Karpas-422 (cell line): ENCODE results near the gene NR2F2. TPM values are rescaled to one million over a fixed set of nuclear protein-coding genes. Genes with fewer than 3 reads are reported as not detected.

Experiments used
- DNase-seq: peaks from one replicate; pipeline ENCODE4 v3.0.0-alpha.2; 2015
- H2AFZ ChIP-seq: fragments of 200-600 bp; sonication (generic); 2 replicates; pipeline ENCODE4 v1.6.1; 2014; ENCODE audit warnings: antibody characterized with exemption, low read length, mixed read lengths
- H3K27ac ChIP-seq: fragments of 200-600 bp; sonication (generic); 2 replicates; pipeline ENCODE4 v1.5.1; 2014; ENCODE audit warnings: mild to moderate bottlenecking, low read length, moderate library complexity
- H3K27me3 ChIP-seq: fragments of 200-600 bp; sonication (generic); 2 replicates; pipeline ENCODE4 v1.6.1; 2014; ENCODE audit warnings: low read length, mixed read lengths
- H3K36me3 ChIP-seq: fragments of 200-600 bp; sonication (generic); 2 replicates; pipeline ENCODE4 v1.6.1; 2014; ENCODE audit warnings: low read length, mixed read lengths; ENCODE audit not compliant: insufficient read depth
- H3K4me1 ChIP-seq: fragments of 200-600 bp; sonication (generic); 2 replicates; pipeline ENCODE4 v1.6.1; 2014; ENCODE audit warnings: mild to moderate bottlenecking, low read length, mixed read lengths
- H3K4me2 ChIP-seq: fragments of 200-600 bp; sonication (generic); 2 replicates; pipeline ENCODE4 v1.6.1; 2014; ENCODE audit warnings: low read length, low read depth, mild to moderate bottlenecking; ENCODE audit not compliant: poor library complexity, severe bottlenecking
- H3K4me3 ChIP-seq: fragments of 200-600 bp; sonication (generic); 2 replicates; pipeline ENCODE4 v1.5.1; 2014; ENCODE audit warnings: mild to moderate bottlenecking, antibody characterized with exemption, low read length, mixed read lengths
- H3K79me2 ChIP-seq: fragments of 200-600 bp; sonication (generic); 2 replicates; pipeline ENCODE4 v1.6.1; 2014; ENCODE audit warnings: mild to moderate bottlenecking, low read length, mixed read lengths
- H3K9ac ChIP-seq: fragments of 200-600 bp; sonication (generic); 2 replicates; pipeline ENCODE4 v1.6.0; 2014; ENCODE audit warnings: low read length
- H3K9me2 ChIP-seq: fragments of 200-600 bp; sonication (generic), shearing (Covaris generic); replicated peaks from 2 replicates; pipeline ENCODE4 v1.6.0; 2014; ENCODE audit warnings: mild to moderate bottlenecking, low read length, moderate library complexity; ENCODE audit not compliant: insufficient read depth
- H3K9me3 ChIP-seq: fragments of 300-700, 200-600 bp; sonication (generic); 2 replicates; pipeline ENCODE4 v1.6.1; 2014; ENCODE audit warnings: low read length, mixed read lengths
- H4K20me1 ChIP-seq: fragments of 200-600 bp; sonication (generic); 2 replicates; pipeline ENCODE4 v1.6.1; 2014; ENCODE audit warnings: mild to moderate bottlenecking, antibody characterized with exemption, low read length, low read depth; ENCODE audit not compliant: insufficient read depth
- total RNA-seq: library from RNA; depleted of rRNA; stranded (reverse); fragments of >200 nt; shearing (Covaris generic); gene quantifications from 2 replicates; pipeline ENCODE4 v1.2.3, GENCODE V29; 2014; ENCODE audit warnings: low replicate concordance

Gene NR2F2
- total RNA-seq, 1 experiment from 2014 or later, result not detected

- no peak for DNase-seq
- H3K9ac ChIP-seq, result no peak overlapping the region
- H3K36me3 ChIP-seq, result no peaks in the 10 kb centered on the region
- H3K9me2 ChIP-seq, result no peaks in the 10 kb centered on the region
- no peak overlapping the region for H3K4me3 ChIP-seq
- H4K20me1 ChIP-seq, result no peaks in the 10 kb centered on the region
- no peaks in the 10 kb centered on the region for H3K79me2 ChIP-seq
- H3K27ac ChIP-seq, result no peak overlapping the region
- no peak overlapping the region for H3K4me2 ChIP-seq
- H3K9me3 ChIP-seq, result peaks cover 50% of the 10 kb centered on the region
- no peaks in the 10 kb centered on the region for H3K4me1 ChIP-seq
- H2AFZ ChIP-seq, result no peak overlapping the region
- no peaks in the 10 kb centered on the region for H3K27me3 ChIP-seq
These were observed 19.1 kb upstream of the NR2F2 start for GRCh38 chr15:96311256-96311955.

GRCh38 chr15:96311956-96312294 lies 18.6 kb upstream of the NR2F2 start:
- H3K27me3 ChIP-seq, result no peaks in the 10 kb centered on the region
- no peaks in the 10 kb centered on the region for H3K79me2 ChIP-seq
- H3K9ac ChIP-seq, result no peak overlapping the region
- no peak overlapping the region for H3K4me3 ChIP-seq
- no peaks in the 10 kb centered on the region for H3K4me1 ChIP-seq
- H3K4me2 ChIP-seq, result no peak overlapping the region
- H3K36me3 ChIP-seq, result no peaks in the 10 kb centered on the region
- no peaks in the 10 kb centered on the region for H4K20me1 ChIP-seq
- no peak overlapping the region for H3K27ac ChIP-seq
- no peaks in the 10 kb centered on the region for H3K9me2 ChIP-seq
- no peak overlapping the region for H2AFZ ChIP-seq
- no peak for DNase-seq
- peaks cover 48% of the 10 kb centered on the region for H3K9me3 ChIP-seq

GRCh38 chr15:96312641-96313335 lies 17.7 kb upstream of the NR2F2 start:
- peaks cover 48% of the 10 kb centered on the region for H3K9me3 ChIP-seq
- no peak overlapping the region for H2AFZ ChIP-seq
- DNase-seq, result no peak
- no peaks in the 10 kb centered on the region for H3K9me2 ChIP-seq
- H4K20me1 ChIP-seq, result no peaks in the 10 kb centered on the region
- no peaks in the 10 kb centered on the region for H3K27me3 ChIP-seq
- H3K36me3 ChIP-seq, result no peaks in the 10 kb centered on the region
- no peak overlapping the region for H3K4me2 ChIP-seq
- H3K9ac ChIP-seq, result no peak overlapping the region
- H3K27ac ChIP-seq, result no peak overlapping the region
- no peaks in the 10 kb centered on the region for H3K4me1 ChIP-seq
- no peak overlapping the region for H3K4me3 ChIP-seq
- no peaks in the 10 kb centered on the region for H3K79me2 ChIP-seq

- Histone ChIP-seq H3K9ac (no peak overlapping the region), H3K9me2 (no peaks in the 10 kb centered on the region), H3K27me3 (no peaks in the 10 kb centered on the region), H3K9me3 (peaks cover 39% of the 10 kb centered on the region), H3K79me2 (no peaks in the 10 kb centered on the region), H3K4me3 (no peak overlapping the region), H3K36me3 (no peaks in the 10 kb centered on the region), H3K4me1 (no peaks in the 10 kb centered on the region), H2AFZ (no peak overlapping the region), H3K4me2 (no peak overlapping the region), H3K27ac (no peak overlapping the region), H4K20me1 (no peaks in the 10 kb centered on the region)
- no peak for DNase-seq
These were observed 16.0 kb upstream of the NR2F2 start for GRCh38 chr15:96314518-96314917.

GRCh38 chr15:96314963-96315362 lies 15.5 kb upstream of the NR2F2 start:
- H3K4me2 ChIP-seq, result no peak overlapping the region
- no peaks in the 10 kb centered on the region for H3K79me2 ChIP-seq
- no peaks in the 10 kb centered on the region for H3K36me3 ChIP-seq
- DNase-seq, result no peak
- no peaks in the 10 kb centered on the region for H4K20me1 ChIP-seq
- H2AFZ ChIP-seq, result no peak overlapping the region
- H3K9ac ChIP-seq, result no peak overlapping the region
- no peaks in the 10 kb centered on the region for H3K27me3 ChIP-seq
- H3K4me1 ChIP-seq, result no peaks in the 10 kb centered on the region
- H3K9me2 ChIP-seq, result no peaks in the 10 kb centered on the region
- no peak overlapping the region for H3K27ac ChIP-seq
- no peak overlapping the region for H3K4me3 ChIP-seq
- peaks cover 36% of the 10 kb centered on the region for H3K9me3 ChIP-seq

GRCh38 chr15:96316953-96317629 lies 13.4 kb upstream of the NR2F2 start:
- H3K9ac ChIP-seq, result no peak overlapping the region
- H3K4me3 ChIP-seq, result no peak overlapping the region
- H3K4me2 ChIP-seq, result no peak overlapping the region
- no peaks in the 10 kb centered on the region for H3K4me1 ChIP-seq
- no peak overlapping the region for H3K27ac ChIP-seq
- H2AFZ ChIP-seq, result no peak overlapping the region
- no peaks in the 10 kb centered on the region for H3K36me3 ChIP-seq
- H3K79me2 ChIP-seq, result no peaks in the 10 kb centered on the region
- no peaks in the 10 kb centered on the region for H3K27me3 ChIP-seq
- peaks cover 31% of the 10 kb centered on the region for H3K9me3 ChIP-seq
- DNase-seq, result no peak
- no peaks in the 10 kb centered on the region for H4K20me1 ChIP-seq
- H3K9me2 ChIP-seq, result no peaks in the 10 kb centered on the region

- Histone ChIP-seq H2AFZ (no peak overlapping the region), H3K9ac (no peak overlapping the region), H3K79me2 (no peaks in the 10 kb centered on the region), H3K4me3 (no peak overlapping the region), H3K36me3 (no peaks in the 10 kb centered on the region), H3K27ac (no peak overlapping the region), H4K20me1 (no peaks in the 10 kb centered on the region), H3K9me2 (no peaks in the 10 kb centered on the region), H3K9me3 (peaks cover 22% of the 10 kb centered on the region), H3K4me1 (no peaks in the 10 kb centered on the region), H3K4me2 (no peak overlapping the region), H3K27me3 (no peaks in the 10 kb centered on the region)
- DNase-seq, result no peak
These were observed 10.4 kb upstream of the NR2F2 start for GRCh38 chr15:96320107-96320506.
